K562 (cell line): ENCODE results near the gene VPS37D. TPM values are rescaled to one million over a fixed set of nuclear protein-coding genes. Genes with fewer than 3 reads are reported as not detected.

Experiments
- C11orf30 ChIP-seq: fragments of 450-650 bp; IDR thresholded peaks from 2 replicates; pipeline ENCODE4 v1.6.1; 2016; ENCODE audit warnings: low read depth, mild to moderate bottlenecking
- CTBP1 ChIP-seq: fragments of 450-650 bp; IDR thresholded peaks from 2 replicates; pipeline ENCODE4 v1.6.1; 2016; ENCODE audit warnings: borderline replicate concordance
- GATAD2A ChIP-seq: fragments of 450-650 bp; IDR thresholded peaks from 2 replicates; pipeline ENCODE4 v1.6.1; 2017
- MTA3 ChIP-seq: fragments of 450-650 bp; formaldehyde crosslinking; IDR thresholded peaks from 2 replicates; pipeline ENCODE4 v1.6.1; 2017; ENCODE audit warnings: mild to moderate bottlenecking, borderline replicate concordance
- NFE2L1 ChIP-seq: fragments of 450-650 bp; IDR thresholded peaks from 2 replicates; pipeline ENCODE4 v1.6.1; 2016; ENCODE audit warnings: missing genetic modification characterization, low read depth, mild to moderate bottlenecking, missing compliant biosample characterization, moderate library complexity, borderline replicate concordance
- NR1H2 ChIP-seq: sonication (generic); formaldehyde crosslinking; IDR thresholded peaks from 2 replicates; pipeline ENCODE4 v1.4.0; 2020; ENCODE audit warnings: mild to moderate bottlenecking, missing genetic modification reagents
- POLR3G ChIP-seq: IDR thresholded peaks from 2 replicates; pipeline ENCODE4 v1.6.1; 2011; ENCODE audit not compliant: insufficient read length, insufficient replicate concordance; ENCODE audit errors: extremely low read depth
- PTTG1 ChIP-seq: fragments of 450-650 bp; IDR thresholded peaks from 2 replicates; pipeline ENCODE4 v1.6.1; 2016; ENCODE audit warnings: low read depth, mild to moderate bottlenecking, missing genetic modification characterization, missing compliant biosample characterization
- RBM34 ChIP-seq: fragments of 200-400 bp; formaldehyde crosslinking; IDR thresholded peaks from 2 replicates; pipeline ENCODE4 v1.6.1; 2018; ENCODE audit warnings: low read length, borderline replicate concordance; ENCODE audit not compliant: insufficient read depth
- TAF15 ChIP-seq: fragments of 200-400 bp; formaldehyde crosslinking; IDR thresholded peaks from 2 replicates; pipeline ENCODE4 v1.6.1; 2017; ENCODE audit warnings: mild to moderate bottlenecking, low read depth, low read length, moderate library complexity
- ZFPM2 ChIP-seq: fragments of 250-450 bp; sonication (Bioruptor Pico); IDR thresholded peaks from 2 replicates; pipeline ENCODE4 v1.5.1; 2022; ENCODE audit warnings: mild to moderate bottlenecking
- ZNF174 ChIP-seq: fragments of 250-450 bp; sonication (Bioruptor Pico); IDR thresholded peaks from 2 replicates; pipeline ENCODE4 v1.4.0; 2020; ENCODE audit warnings: mild to moderate bottlenecking
- ZNF316 ChIP-seq: fragments of 450-650 bp; IDR thresholded peaks from 2 replicates; pipeline ENCODE4 v1.6.1; 2016
- ZNF778 ChIP-seq: fragments of 450-650 bp; formaldehyde crosslinking; IDR thresholded peaks from 2 replicates; pipeline ENCODE4 v1.4.0; 2020; ENCODE audit warnings: mild to moderate bottlenecking, moderate library complexity
- polyA plus RNA-seq, 8 experiments: library from polyadenylated mRNA; depleted of rRNA in 4 of 8; stranded (reverse) in 5 of 8; unstranded in 3 of 8; fragments of >200 nt; fragmentation: Nextera tagmentation in 2 of 8; fragmentation: Illumina TruSeq in 1 of 8; extraction: Ambion mirVana in 2 of 8; extraction: Trizol in 1 of 8; gene quantifications; 2 replicates each; pipeline versions ENCODE4 v1.2.1 to v1.2.3, GENCODE V29; 2011 to 2014; ENCODE audit warnings: inconsistent platforms in 1 of 8, missing spikeins in 1 of 8
- total RNA-seq, 7 experiments: library from RNA; depleted of rRNA in 6 of 7; stranded (reverse); fragments of >200 nt in 6 of 7; fragmentation: Illumina TruSeq in 2 of 7; extraction: Trizol in 2 of 7; gene quantifications; 2 replicates each; pipeline versions ENCODE4 v1.2.1 to v1.2.3, GENCODE V29; 2011 to 2021; ENCODE audit warnings: low replicate concordance in 1 of 7
- TF ChIP-seq, protein P1 (sequence below): fragments of 450-650 bp; IDR thresholded peaks from 2 replicates; pipeline ENCODE4 v1.6.1; 2018; ENCODE audit not compliant: partially characterized antibody
- TF ChIP-seq, protein P2 (sequence below): sonication (generic); formaldehyde crosslinking; IDR thresholded peaks from 2 replicates; pipeline ENCODE4 v1.4.0; 2020; ENCODE audit warnings: mild to moderate bottlenecking, missing genetic modification reagents
- TF ChIP-seq, protein P3 (sequence below): fragments of 450-650 bp; IDR thresholded peaks from 2 replicates; pipeline ENCODE4 v1.7.1; 2018; ENCODE audit warnings: mild to moderate bottlenecking, low read depth; ENCODE audit not compliant: partially characterized antibody
- TF ChIP-seq, protein P4 (sequence below): fragments of 450-650 bp; formaldehyde crosslinking; IDR thresholded peaks from 2 replicates; pipeline ENCODE4 v1.4.0; 2020; ENCODE audit warnings: mild to moderate bottlenecking, moderate library complexity

VPS37D gene
- total and polyA plus RNA-seq, 9 of the 15 experiments (the other 6 are each of a cell fraction or from before 2014, with no cell fraction given) = 0.25 to 2.3 (median 1.0) TPM; not detected in 3

DNA sequence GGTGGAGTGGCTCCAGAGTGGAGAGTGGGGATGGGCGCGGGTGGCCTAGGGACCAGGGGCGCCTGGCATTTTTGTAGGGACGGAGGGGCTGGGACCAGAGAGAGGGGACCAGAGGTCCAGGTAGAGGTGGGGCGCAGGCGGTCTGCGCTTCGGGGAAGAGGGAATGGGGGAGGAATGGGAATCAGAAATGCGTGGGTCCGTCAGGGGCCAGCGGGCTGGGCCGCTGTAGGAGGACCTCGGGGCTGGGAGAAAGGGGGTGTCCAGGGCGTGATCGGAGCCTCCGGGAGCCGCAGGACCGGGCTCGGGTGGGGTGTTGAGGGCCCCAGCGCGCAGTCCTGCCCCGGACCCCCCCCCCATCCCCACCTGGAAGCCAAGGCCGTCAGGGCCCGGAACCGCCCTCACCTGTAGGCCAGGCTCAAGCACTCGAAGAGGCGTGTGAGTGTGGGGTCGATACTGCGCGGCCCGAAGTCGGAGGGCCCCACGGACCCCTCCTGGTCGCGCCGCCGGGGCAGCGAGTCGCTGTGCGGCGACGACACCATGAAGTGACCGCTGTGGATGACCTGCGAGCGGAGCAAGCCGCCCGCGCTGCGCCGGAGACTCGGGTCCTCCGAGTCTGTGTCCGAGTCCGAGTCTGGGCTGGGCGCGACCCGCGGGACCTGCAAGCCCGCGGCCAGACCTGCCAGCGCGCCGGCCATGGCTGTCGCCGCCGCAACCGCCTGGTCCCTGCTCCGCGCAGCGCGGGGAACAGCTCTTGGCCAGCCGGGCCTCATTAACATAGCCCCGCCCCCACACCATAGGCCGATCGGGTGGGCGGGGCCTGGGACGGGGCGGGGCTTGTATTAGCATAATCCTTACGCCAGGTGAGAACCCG is 43.6 kb upstream of the VPS37D start, which contains the start of gene MLXIPL (continued):
- TF ChIP-seq, protein P1, sequence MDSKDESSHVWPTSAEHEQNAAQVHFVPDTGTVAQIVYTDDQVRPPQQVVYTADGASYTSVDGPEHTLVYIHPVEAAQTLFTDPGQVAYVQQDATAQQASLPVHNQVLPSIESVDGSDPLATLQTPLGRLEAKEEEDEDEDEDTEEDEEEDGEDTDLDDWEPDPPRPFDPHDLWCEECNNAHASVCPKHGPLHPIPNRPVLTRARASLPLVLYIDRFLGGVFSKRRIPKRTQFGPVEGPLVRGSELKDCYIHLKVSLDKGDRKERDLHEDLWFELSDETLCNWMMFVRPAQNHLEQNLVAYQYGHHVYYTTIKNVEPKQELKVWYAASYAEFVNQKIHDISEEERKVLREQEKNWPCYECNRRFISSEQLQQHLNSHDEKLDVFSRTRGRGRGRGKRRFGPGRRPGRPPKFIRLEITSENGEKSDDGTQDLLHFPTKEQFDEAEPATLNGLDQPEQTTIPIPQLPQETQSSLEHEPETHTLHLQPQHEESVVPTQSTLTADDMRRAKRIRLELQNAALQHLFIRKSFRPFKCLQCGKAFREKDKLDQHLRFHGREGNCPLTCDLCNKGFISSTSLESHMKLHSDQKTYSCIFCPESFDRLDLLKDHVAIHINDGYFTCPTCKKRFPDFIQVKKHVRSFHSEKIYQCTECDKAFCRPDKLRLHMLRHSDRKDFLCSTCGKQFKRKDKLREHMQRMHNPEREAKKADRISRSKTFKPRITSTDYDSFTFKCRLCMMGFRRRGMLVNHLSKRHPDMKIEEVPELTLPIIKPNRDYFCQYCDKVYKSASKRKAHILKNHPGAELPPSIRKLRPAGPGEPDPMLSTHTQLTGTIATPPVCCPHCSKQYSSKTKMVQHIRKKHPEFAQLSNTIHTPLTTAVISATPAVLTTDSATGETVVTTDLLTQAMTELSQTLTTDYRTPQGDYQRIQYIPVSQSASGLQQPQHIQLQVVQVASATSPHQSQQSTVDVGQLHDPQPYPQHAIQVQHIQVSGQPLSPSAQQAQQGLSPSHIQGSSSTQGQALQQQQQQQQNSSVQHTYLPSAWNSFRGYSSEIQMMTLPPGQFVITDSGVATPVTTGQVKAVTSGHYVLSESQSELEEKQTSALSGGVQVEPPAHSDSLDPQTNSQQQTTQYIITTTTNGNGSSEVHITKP = no peak
- TF ChIP-seq GATAD2A (peak; percentile 33; the same call in 1 of the 2 replicates), TAF15 (no peak), PTTG1 (no peak), ZNF778 (CRISPR knock-in tag) (no peak), MTA3 (peak; percentile 54; the same call in 1 of the 2 replicates), ZFPM2 (CRISPR knock-in tag) (no peak), CTBP1 (peak; percentile 54; the same call in 1 of the 2 replicates), NR1H2 (CRISPR knock-in tag) (no peak; the same call in 1 of the 2 replicates), RBM34 (peak; percentile 98), NFE2L1 (no peak), ZNF316 (no peak), ZNF174 (CRISPR knock-in tag) (no peak), C11orf30 (no peak), POLR3G (no peak)
- TF ChIP-seq, protein P2, sequence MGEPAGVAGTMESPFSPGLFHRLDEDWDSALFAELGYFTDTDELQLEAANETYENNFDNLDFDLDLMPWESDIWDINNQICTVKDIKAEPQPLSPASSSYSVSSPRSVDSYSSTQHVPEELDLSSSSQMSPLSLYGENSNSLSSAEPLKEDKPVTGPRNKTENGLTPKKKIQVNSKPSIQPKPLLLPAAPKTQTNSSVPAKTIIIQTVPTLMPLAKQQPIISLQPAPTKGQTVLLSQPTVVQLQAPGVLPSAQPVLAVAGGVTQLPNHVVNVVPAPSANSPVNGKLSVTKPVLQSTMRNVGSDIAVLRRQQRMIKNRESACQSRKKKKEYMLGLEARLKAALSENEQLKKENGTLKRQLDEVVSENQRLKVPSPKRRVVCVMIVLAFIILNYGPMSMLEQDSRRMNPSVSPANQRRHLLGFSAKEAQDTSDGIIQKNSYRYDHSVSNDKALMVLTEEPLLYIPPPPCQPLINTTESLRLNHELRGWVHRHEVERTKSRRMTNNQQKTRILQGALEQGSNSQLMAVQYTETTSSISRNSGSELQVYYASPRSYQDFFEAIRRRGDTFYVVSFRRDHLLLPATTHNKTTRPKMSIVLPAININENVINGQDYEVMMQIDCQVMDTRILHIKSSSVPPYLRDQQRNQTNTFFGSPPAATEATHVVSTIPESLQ = no peak
- TF ChIP-seq, protein P3, sequence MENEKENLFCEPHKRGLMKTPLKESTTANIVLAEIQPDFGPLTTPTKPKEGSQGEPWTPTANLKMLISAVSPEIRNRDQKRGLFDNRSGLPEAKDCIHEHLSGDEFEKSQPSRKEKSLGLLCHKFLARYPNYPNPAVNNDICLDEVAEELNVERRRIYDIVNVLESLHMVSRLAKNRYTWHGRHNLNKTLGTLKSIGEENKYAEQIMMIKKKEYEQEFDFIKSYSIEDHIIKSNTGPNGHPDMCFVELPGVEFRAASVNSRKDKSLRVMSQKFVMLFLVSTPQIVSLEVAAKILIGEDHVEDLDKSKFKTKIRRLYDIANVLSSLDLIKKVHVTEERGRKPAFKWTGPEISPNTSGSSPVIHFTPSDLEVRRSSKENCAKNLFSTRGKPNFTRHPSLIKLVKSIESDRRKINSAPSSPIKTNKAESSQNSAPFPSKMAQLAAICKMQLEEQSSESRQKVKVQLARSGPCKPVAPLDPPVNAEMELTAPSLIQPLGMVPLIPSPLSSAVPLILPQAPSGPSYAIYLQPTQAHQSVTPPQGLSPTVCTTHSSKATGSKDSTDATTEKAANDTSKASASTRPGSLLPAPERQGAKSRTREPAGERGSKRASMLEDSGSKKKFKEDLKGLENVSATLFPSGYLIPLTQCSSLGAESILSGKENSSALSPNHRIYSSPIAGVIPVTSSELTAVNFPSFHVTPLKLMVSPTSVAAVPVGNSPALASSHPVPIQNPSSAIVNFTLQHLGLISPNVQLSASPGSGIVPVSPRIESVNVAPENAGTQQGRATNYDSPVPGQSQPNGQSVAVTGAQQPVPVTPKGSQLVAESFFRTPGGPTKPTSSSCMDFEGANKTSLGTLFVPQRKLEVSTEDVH = no peak
- TF ChIP-seq, protein P4, sequence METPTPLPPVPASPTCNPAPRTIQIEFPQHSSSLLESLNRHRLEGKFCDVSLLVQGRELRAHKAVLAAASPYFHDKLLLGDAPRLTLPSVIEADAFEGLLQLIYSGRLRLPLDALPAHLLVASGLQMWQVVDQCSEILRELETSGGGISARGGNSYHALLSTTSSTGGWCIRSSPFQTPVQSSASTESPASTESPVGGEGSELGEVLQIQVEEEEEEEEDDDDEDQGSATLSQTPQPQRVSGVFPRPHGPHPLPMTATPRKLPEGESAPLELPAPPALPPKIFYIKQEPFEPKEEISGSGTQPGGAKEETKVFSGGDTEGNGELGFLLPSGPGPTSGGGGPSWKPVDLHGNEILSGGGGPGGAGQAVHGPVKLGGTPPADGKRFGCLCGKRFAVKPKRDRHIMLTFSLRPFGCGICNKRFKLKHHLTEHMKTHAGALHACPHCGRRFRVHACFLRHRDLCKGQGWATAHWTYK (CRISPR knock-in tag) = no peak
